HUES6 (cell line): ENCODE results near the gene PJA1.

Source experiments
- H3K27ac ChIP-seq: 2 replicates; pipeline ENCODE4 v1.7.0; 2013; ENCODE audit warnings: low read depth, mild to moderate bottlenecking, low read length, inconsistent platforms
- H3K27me3 ChIP-seq: 2 replicates; pipeline ENCODE4 v1.6.1; 2013; ENCODE audit warnings: low read length; ENCODE audit not compliant: control insufficient read depth, insufficient read depth
- H3K36me3 ChIP-seq: 2 replicates; pipeline ENCODE4 v1.6.1; 2013; ENCODE audit warnings: low read length; ENCODE audit not compliant: control insufficient read depth, insufficient read depth
- H3K4me1 ChIP-seq: 2 replicates; pipeline ENCODE4 v1.6.1; 2013; ENCODE audit warnings: low read length; ENCODE audit not compliant: control insufficient read depth, insufficient read depth
- H3K4me3 ChIP-seq: 2 replicates; pipeline ENCODE4 v1.5.1; 2013; ENCODE audit warnings: low read depth, low read length
- H3K9ac ChIP-seq: one replicate; pipeline ENCODE4 v1.6.1; 2013; ENCODE audit warnings: mild to moderate bottlenecking, low read length
- H3K9me3 ChIP-seq: 2 replicates; pipeline ENCODE4 v1.6.1; 2013; ENCODE audit warnings: low read depth, low read length; ENCODE audit not compliant: control insufficient read depth, insufficient read depth

Gene PJA1

DNA sequence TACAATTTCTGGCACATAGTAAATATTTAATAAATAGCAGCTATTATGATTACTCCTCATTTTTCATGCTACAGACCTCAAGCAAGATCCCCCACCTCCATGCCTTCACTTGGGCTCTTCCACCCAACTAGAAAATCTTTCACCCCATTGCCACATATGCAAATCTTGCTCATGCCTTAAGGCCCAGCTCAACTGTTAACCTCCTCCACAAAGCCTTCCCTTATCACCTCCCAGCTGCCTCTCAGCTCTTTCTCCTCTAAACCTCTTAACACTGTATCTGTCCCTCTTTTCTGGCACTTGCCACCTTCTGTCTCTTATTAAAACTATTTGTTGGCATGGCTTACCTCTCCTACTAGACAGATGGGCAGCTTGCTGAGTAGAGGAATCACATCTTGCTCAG lies 51.5 kb downstream of the PJA1 start:
- H3K4me3 ChIP-seq: no peak overlapping the region
- peaks cover 25% of the 10 kb centered on the region; the same call in 1 of the 2 replicates for H3K4me1 ChIP-seq
- no peaks in the 10 kb centered on the region for H3K27me3 ChIP-seq
- no peak overlapping the region for H3K9ac ChIP-seq
- H3K27ac ChIP-seq: no peak overlapping the region
- no peaks in the 10 kb centered on the region for H3K36me3 ChIP-seq
- no peaks in the 10 kb centered on the region; the same call in 1 of the 2 replicates for H3K9me3 ChIP-seq
